Caco-2 (cell line): Measurements from ENCODE around the gene OGFOD1. TPM values are rescaled to one million over a fixed set of nuclear protein-coding genes. Genes with fewer than 3 reads are reported as not detected.

ENCODE experiments used
- BruUV-seq: library from RNA; stranded (reverse); fragments of 400-500 nt; replicated peaks from 2 replicates; lab custom pipeline; 2021; lab: Mats Ljungman, UMichigan
- CTCF ChIA-PET: fragments of 300-600 bp; sonication (Branson Sonifier 250); formaldehyde crosslinking; loops from one replicate; lab custom pipeline; 2022; ENCODE audit warnings: antibody characterized with exemption; lab: Charles Lee
- POLR2A ChIA-PET: fragments of 300-600 bp; sonication (Branson Sonifier 250); formaldehyde crosslinking; loops from one replicate; lab custom pipeline; 2022; ENCODE audit warnings: antibody characterized with exemption; lab: Charles Lee
- DNase-seq, 2 experiments: peaks; one replicate each; pipeline versions ENCODE4 v3.0.0 to v3.0.0-alpha.2; 2020 to 2022
- H3K27me3 ChIP-seq: replicated peaks from 2 replicates; pipeline ENCODE4 v1.6.0; 2011; ENCODE audit warnings: low read length; ENCODE audit not compliant: control insufficient read depth, insufficient read depth
- H3K36me3 ChIP-seq: 2 replicates; pipeline ENCODE4 v1.5.1; 2011; ENCODE audit warnings: low read length; ENCODE audit not compliant: control insufficient read depth, insufficient read depth
- H3K4me1 ChIP-seq: fragments of 250-450 bp; sonication (Bioruptor Pico); 2 replicates; pipeline ENCODE4 v1.5.1; 2020; ENCODE audit warnings: mild to moderate bottlenecking
- H3K4me3 ChIP-seq: 2 replicates; pipeline ENCODE4 v1.5.1; 2011; ENCODE audit warnings: low read depth, mild to moderate bottlenecking, control low read depth, low read length
- H3K9me3 ChIP-seq: fragments of 250-450 bp; sonication (Bioruptor Pico); 2 replicates; pipeline ENCODE4 v1.5.1; 2020; ENCODE audit warnings: mild to moderate bottlenecking, moderate library complexity
- H3K27ac Mint-ChIP-seq: one replicate; pipeline ENCODE4 v1.8.0; 2022; ENCODE audit warnings: mixed read lengths; ENCODE audit not compliant: unreplicated experiment
- H3K27me3 Mint-ChIP-seq: one replicate; pipeline ENCODE4 v1.8.0; 2022; ENCODE audit warnings: mixed read lengths; ENCODE audit not compliant: insufficient read depth, unreplicated experiment
- H3K36me3 Mint-ChIP-seq: one replicate; pipeline ENCODE4 v1.8.0; 2022; ENCODE audit warnings: mild to moderate bottlenecking, mixed read lengths; ENCODE audit not compliant: insufficient read depth, unreplicated experiment
- H3K4me1 Mint-ChIP-seq: one replicate; pipeline ENCODE4 v1.8.0; 2022; ENCODE audit warnings: low read depth, mixed read lengths; ENCODE audit not compliant: unreplicated experiment
- H3K4me3 Mint-ChIP-seq: one replicate; pipeline ENCODE4 v1.8.0; 2022; ENCODE audit warnings: mild to moderate bottlenecking, moderate library complexity, mixed read lengths; ENCODE audit not compliant: unreplicated experiment
- H3K9me3 Mint-ChIP-seq: one replicate; pipeline ENCODE4 v1.8.0; 2022; ENCODE audit warnings: mixed read lengths; ENCODE audit not compliant: unreplicated experiment
- CTCF ChIP-seq, 2 experiments: fragments of 200-600 bp in 1 of 2; IDR thresholded peaks; 1 replicate in 1 of 2; 2 replicates in 1 of 2; pipeline versions ENCODE4 v1.5.1 to v1.8.0; 2011 to 2022; ENCODE audit warnings: antibody characterized with exemption in 1 of 2, control low read depth in 1 of 2, inconsistent platforms in 1 of 2, low read depth in 1 of 2, low read length in 1 of 2, mild to moderate bottlenecking in 1 of 2, moderate library complexity in 1 of 2; ENCODE audit not compliant: insufficient read depth in 1 of 2, severe bottlenecking in 1 of 2, unreplicated experiment in 1 of 2
- intact Hi-C: fragments of 100-400 bp; cut with micrococcal nuclease; formaldehyde crosslinking; loops from one replicate; pipeline ENCODE4 v1.10.0; 2022; ENCODE audit not compliant: unreplicated experiment
- total RNA-seq: library from RNA; stranded (reverse); gene quantifications from 2 replicates; pipeline ENCODE4 v1.2.3, GENCODE V29; 2022

OGFOD1 gene
- total RNA-seq, 1 experiment from 2014 or later = 79.0 TPM

GRCh38 chr16:56447286-56447685 lies 4.1 kb upstream of the OGFOD1 start:
- CTCF ChIA-PET = no interaction called here
- no peaks in the 10 kb centered on the region for H3K9me3 ChIP-seq
- H3K27me3 ChIP-seq = no peaks in the 10 kb centered on the region
- POLR2A ChIA-PET = interaction anchor here (0.5 kb wide), 1 partner anchor 10 kb away, joined by 3 read pairs; no protein-coding TSS in a partner anchor
- no peaks in the 10 kb centered on the region for H3K9me3 Mint-ChIP-seq
- H3K4me3 ChIP-seq = no peak overlapping the region
- DNase-seq = no peak
- H3K4me3 Mint-ChIP-seq = peak overlapping the region; percentile 41
- H3K36me3 ChIP-seq = 0 out of 2 replicates have a peak, but pooled peaks cover 1% of the 10 kb centered on the region
- peaks cover 29% of the 10 kb centered on the region for H3K4me1 Mint-ChIP-seq
- no peak overlapping the region for H3K27ac Mint-ChIP-seq
- intact Hi-C loops = no loop called here
- H3K36me3 Mint-ChIP-seq = peaks cover 60% of the 10 kb centered on the region
- no TSS peak for BruUV-seq
- no peaks in the 10 kb centered on the region for H3K27me3 Mint-ChIP-seq
- no peak for TF ChIP-seq CTCF (IDR thresholded peaks at IDR 0.05; ENCODE audit: insufficient read depth in 1 of 2, low read depth in 1 of 2, low read length in 1 of 2, severe bottlenecking in 1 of 2, unreplicated experiment in 1 of 2)
- H3K4me1 ChIP-seq = peaks cover 32% of the 10 kb centered on the region

- Mint-ChIP-seq H3K27me3 (no peaks in the 10 kb centered on the region), H3K4me1 (peaks cover 29% of the 10 kb centered on the region), H3K4me3 (peak overlapping the region; percentile 41), H3K36me3 (peaks cover 53% of the 10 kb centered on the region), H3K9me3 (no peaks in the 10 kb centered on the region), H3K27ac (peak overlapping the region; percentile 60)
- DNase-seq = no peak
- CTCF ChIA-PET = no interaction called here
- Histone ChIP-seq H3K9me3 (no peaks in the 10 kb centered on the region), H3K4me3 (no peak overlapping the region), H3K4me1 (peaks cover 32% of the 10 kb centered on the region), H3K27me3 (no peaks in the 10 kb centered on the region), H3K36me3 (0 out of 2 replicates have a peak, but pooled peaks cover 1% of the 10 kb centered on the region)
- POLR2A ChIA-PET = interaction anchor here (0.5 kb wide), 1 partner anchor 100 kb away, joined by 7 read pairs; no protein-coding TSS in a partner anchor
- BruUV-seq = no TSS peak
- intact Hi-C loops = no loop called here
- TF ChIP-seq CTCF (IDR thresholded peaks at IDR 0.05; ENCODE audit: insufficient read depth in 1 of 2, low read depth in 1 of 2, low read length in 1 of 2, severe bottlenecking in 1 of 2, unreplicated experiment in 1 of 2) = no peak
Observed at GRCh38 chr16:56448005-56448404, 3.3 kb upstream of the OGFOD1 start.

DNA sequence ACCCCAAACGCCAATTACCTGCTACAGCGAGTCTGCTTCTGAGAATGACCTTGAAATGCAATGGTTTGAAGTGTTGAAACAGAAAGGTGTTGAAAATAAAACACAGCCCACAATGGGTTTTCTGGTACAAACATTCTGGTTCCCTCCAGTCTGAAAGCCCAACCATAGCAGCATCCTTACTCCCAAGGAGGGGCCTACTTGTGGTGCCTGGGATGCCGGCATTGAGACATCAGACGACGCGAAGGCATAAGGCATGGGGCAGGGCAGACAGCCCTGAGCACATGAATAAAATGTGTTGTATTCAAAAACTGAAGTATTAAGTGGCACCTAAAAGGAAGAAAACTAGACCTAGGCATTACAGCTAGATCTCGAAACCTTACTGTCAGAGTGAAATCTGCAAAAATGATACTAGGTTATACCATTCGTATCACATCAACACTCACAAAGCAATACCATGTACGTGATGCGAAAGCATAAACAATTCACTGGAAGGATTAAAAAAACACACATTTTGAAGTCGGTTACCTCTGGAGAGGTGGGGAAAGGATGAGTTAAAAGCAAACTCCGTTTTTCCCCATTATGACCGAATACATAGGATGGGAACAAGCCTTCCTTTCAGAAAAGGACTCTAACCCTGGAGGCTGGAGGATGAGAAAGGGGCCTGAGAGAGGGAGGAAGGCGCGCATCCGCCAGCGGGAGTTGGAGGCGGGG lies 924 bp upstream of the OGFOD1 start:
- H3K36me3 ChIP-seq = no peaks in the 10 kb centered on the region
- H3K27me3 Mint-ChIP-seq = no peaks in the 10 kb centered on the region
- POLR2A ChIA-PET = interaction anchor here (0.5 to 1.0 kb wide), 11 partner anchors 10 to 1047 kb away, joined by 3 to 6 read pairs (median 4); partner anchors contain the start of gene MT2A
- H3K27ac Mint-ChIP-seq = peak overlapping the region; percentile 90
- CTCF ChIA-PET = interaction anchor here (0.5 to 1.0 kb wide), 5 partner anchors 94 to 401 kb away, joined by 4 to 7 read pairs (median 6); no protein-coding TSS in a partner anchor
- peaks cover 32% of the 10 kb centered on the region for H3K4me1 ChIP-seq
- H3K9me3 Mint-ChIP-seq = no peaks in the 10 kb centered on the region
- peaks cover 29% of the 10 kb centered on the region for H3K4me1 Mint-ChIP-seq
- intact Hi-C loops = no loop called here
- no TSS peak for BruUV-seq
- H3K9me3 ChIP-seq = no peaks in the 10 kb centered on the region
- H3K4me3 ChIP-seq = peak overlapping the region; percentile 62
- peak in 1 of 2 experiments; percentile 14 for DNase-seq
- no peaks in the 10 kb centered on the region for H3K27me3 ChIP-seq
- TF ChIP-seq CTCF (IDR thresholded peaks at IDR 0.05; ENCODE audit: insufficient read depth in 1 of 2, low read depth in 1 of 2, low read length in 1 of 2, severe bottlenecking in 1 of 2, unreplicated experiment in 1 of 2) = no peak
- H3K36me3 Mint-ChIP-seq = peaks cover 50% of the 10 kb centered on the region
- peak overlapping the region; percentile 81 for H3K4me3 Mint-ChIP-seq
